ENCODE results near the gene CDCA4.

DNA sequence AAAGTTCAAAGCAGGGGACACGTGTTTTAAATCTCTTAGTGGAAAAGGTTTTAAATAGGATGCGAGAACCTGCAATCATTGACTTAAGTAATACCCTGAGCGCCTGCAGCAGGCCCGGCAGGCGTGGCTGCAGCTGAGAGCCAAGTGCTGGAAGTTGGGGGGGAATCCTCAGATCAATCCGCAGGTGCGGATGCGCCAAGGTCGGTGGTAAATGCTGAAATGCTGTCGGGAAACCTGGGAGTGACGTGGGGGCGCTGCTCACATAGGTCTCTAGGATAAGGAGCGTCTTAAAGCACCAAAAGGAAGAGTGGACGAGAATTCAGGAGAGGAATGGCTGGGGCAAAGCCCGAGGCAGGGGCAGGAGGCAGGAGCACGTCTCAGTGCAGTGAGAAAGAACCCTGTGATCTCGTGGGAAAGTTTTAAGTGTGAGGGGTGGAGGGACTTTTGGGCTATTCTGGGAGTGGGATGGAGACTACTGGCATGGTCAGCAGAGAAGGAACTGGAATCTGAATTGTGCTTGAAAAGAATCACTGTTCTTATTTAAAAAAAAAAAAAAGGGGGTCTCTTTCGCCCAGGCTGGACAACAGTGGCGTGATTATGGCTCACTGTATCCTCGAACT lies 883 bp upstream of the CDCA4 start:
- no peak for TF ChIP-seq POLR2A (IDR thresholded peaks at IDR 0.05)
- TF ChIP-seq, protein P1, sequence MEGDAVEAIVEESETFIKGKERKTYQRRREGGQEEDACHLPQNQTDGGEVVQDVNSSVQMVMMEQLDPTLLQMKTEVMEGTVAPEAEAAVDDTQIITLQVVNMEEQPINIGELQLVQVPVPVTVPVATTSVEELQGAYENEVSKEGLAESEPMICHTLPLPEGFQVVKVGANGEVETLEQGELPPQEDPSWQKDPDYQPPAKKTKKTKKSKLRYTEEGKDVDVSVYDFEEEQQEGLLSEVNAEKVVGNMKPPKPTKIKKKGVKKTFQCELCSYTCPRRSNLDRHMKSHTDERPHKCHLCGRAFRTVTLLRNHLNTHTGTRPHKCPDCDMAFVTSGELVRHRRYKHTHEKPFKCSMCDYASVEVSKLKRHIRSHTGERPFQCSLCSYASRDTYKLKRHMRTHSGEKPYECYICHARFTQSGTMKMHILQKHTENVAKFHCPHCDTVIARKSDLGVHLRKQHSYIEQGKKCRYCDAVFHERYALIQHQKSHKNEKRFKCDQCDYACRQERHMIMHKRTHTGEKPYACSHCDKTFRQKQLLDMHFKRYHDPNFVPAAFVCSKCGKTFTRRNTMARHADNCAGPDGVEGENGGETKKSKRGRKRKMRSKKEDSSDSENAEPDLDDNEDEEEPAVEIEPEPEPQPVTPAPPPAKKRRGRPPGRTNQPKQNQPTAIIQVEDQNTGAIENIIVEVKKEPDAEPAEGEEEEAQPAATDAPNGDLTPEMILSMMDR (IDR thresholded peaks at IDR 0.05), result no peak

All from esophagus squamous epithelium (tissue), 4 donors.